Measurements from ENCODE around the gene MRPL44. TPM values are rescaled to one million over a fixed set of nuclear protein-coding genes. Genes with fewer than 3 reads are reported as not detected.

MRPL44 gene
- total RNA-seq, 1 donor from 2014 or later, result 24.6 TPM

- peaks cover 3% of the 10 kb centered on the region for H3K9me3 Mint-ChIP-seq (ENCODE audit: low read depth)
- peak overlapping the region; percentile 43 for H3K4me3 Mint-ChIP-seq (ENCODE audit: unreplicated experiment)
Measured at GRCh38 chr2:223941579-223942277, 15.5 kb upstream of the MRPL44 start.

GRCh38 chr2:223943135-223943534, 14.1 kb upstream of the MRPL44 start:
- Mint-ChIP-seq H3K36me3 (ENCODE audit: low read depth) (peaks cover 2% of the 10 kb centered on the region), H3K4me1 (ENCODE audit: low read depth) (peaks cover 40% of the 10 kb centered on the region), H3K9me3 (ENCODE audit: low read depth) (peaks cover 3% of the 10 kb centered on the region), H3K27me3 (ENCODE audit: low read depth) (no peaks in the 10 kb centered on the region), H3K4me3 (ENCODE audit: unreplicated experiment) (peak overlapping the region; percentile 95), H3K27ac (ENCODE audit: unreplicated experiment) (peak overlapping the region; percentile 98)
- TF ChIP-seq CTCF (IDR thresholded peaks at IDR 0.05), result no peak
- no peak for DNase-seq (ENCODE audit: low spot score)

More at GRCh38 chr2:223941579-223942277, 15.5 kb upstream of the MRPL44 start:
- Mint-ChIP-seq H3K36me3 (ENCODE audit: low read depth) (peaks cover 2% of the 10 kb centered on the region), H3K27me3 (ENCODE audit: low read depth) (no peaks in the 10 kb centered on the region), H3K27ac (ENCODE audit: unreplicated experiment) (peak overlapping the region; percentile 92), H3K4me1 (ENCODE audit: low read depth) (peaks cover 54% of the 10 kb centered on the region)
- no peak for DNase-seq (ENCODE audit: low spot score)
- TF ChIP-seq CTCF (IDR thresholded peaks at IDR 0.05), result no peak

GRCh38 chr2:223943561-223944008, 13.7 kb upstream of the MRPL44 start:
- no peak for TF ChIP-seq CTCF (IDR thresholded peaks at IDR 0.05)
- Mint-ChIP-seq H3K27ac (ENCODE audit: unreplicated experiment) (peak overlapping the region; percentile 98), H3K36me3 (ENCODE audit: low read depth) (peaks cover 2% of the 10 kb centered on the region), H3K27me3 (ENCODE audit: low read depth) (no peaks in the 10 kb centered on the region), H3K9me3 (ENCODE audit: low read depth) (peaks cover 3% of the 10 kb centered on the region), H3K4me1 (ENCODE audit: low read depth) (peaks cover 38% of the 10 kb centered on the region), H3K4me3 (ENCODE audit: unreplicated experiment) (peak overlapping the region; percentile 95)
- no peak for DNase-seq (ENCODE audit: low spot score)

GRCh38 chr2:223944166-223944702, 13.0 kb upstream of the MRPL44 start:
- peaks cover 3% of the 10 kb centered on the region for H3K9me3 Mint-ChIP-seq (ENCODE audit: low read depth)
- peaks cover 2% of the 10 kb centered on the region for H3K36me3 Mint-ChIP-seq (ENCODE audit: low read depth)
- peak; percentile 23 for TF ChIP-seq CTCF (IDR thresholded peaks at IDR 0.05)
- peak overlapping the region; percentile 95 for H3K4me3 Mint-ChIP-seq (ENCODE audit: unreplicated experiment)
- peaks cover 34% of the 10 kb centered on the region for H3K4me1 Mint-ChIP-seq (ENCODE audit: low read depth)
- peak overlapping the region; percentile 98 for H3K27ac Mint-ChIP-seq (ENCODE audit: unreplicated experiment)
- no peaks in the 10 kb centered on the region for H3K27me3 Mint-ChIP-seq (ENCODE audit: low read depth)
- DNase-seq (ENCODE audit: low spot score), result no peak

GRCh38 chr2:223944703-223945531, 12.3 kb upstream of the MRPL44 start, which contains the start of gene WDFY1:
WDFY1 (minus strand) TSS chr2:223945335; CDS start chr2:223945284, 51 bp downstream.
- no peaks in the 10 kb centered on the region for H3K27me3 Mint-ChIP-seq (ENCODE audit: low read depth)
- peaks cover 3% of the 10 kb centered on the region for H3K9me3 Mint-ChIP-seq (ENCODE audit: low read depth)
- H3K4me3 Mint-ChIP-seq (ENCODE audit: unreplicated experiment), result peak within 1 kb of the TSS; percentile 95
- peak within 1 kb of the TSS; percentile 98 for H3K27ac Mint-ChIP-seq (ENCODE audit: unreplicated experiment)
- DNase-seq (ENCODE audit: low spot score), result peak; percentile 97
- H3K36me3 Mint-ChIP-seq (ENCODE audit: low read depth), result peaks cover 2% of the 10 kb centered on the region
- H3K4me1 Mint-ChIP-seq (ENCODE audit: low read depth), result peaks cover 28% of the 10 kb centered on the region
- TF ChIP-seq CTCF (IDR thresholded peaks at IDR 0.05), result no peak

Measured in chondrocyte (in vitro differentiated cells).